ENCODE measurements around the gene RERE.
"Not testable (repeated sequence)": the region's sequence is repeated elsewhere in the genome, so short reads cannot be mapped to it uniquely, and the experiment has no call there.

Gene RERE

DNA sequence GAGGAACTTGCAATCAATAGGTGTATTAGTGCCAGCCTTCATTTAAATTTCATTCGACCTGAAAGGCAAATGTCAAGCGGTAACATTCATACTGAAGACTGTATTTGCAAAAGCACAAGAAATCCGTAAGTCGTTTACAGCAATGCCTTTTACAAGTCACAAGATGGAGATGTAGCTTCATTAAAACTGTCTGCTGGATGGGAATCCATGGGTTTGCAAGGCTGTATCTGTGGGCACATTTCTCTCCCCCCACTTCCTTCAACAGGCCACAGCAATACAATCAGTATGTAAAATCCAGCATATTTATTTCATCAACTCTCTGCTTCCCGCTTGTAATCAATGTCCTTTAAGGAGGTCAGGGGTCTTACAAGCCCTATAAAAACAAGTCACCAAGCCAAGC lies 352.4 kb downstream of the RERE start:
- no peak for DNase-seq

DNA sequence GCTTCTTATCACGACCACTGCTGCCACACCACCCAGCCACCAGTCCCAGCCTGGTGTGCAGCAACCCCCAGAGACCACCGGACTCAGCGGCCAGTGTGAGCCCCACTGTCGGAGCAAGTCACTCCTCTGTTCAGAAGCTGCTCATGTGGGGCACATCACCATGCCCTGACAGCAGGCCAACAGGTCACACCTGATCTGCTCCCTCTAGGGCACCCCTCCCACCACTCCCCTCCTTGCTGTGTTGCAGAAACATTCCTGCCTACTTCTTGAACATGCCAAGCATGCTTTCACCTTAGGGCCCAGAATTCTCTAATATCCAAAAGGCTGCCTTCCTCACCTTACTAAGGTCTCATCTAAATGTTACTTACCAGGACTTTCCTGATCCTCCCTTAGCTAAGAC lies 353.1 kb downstream of the RERE start:
- no peak for DNase-seq

DNA sequence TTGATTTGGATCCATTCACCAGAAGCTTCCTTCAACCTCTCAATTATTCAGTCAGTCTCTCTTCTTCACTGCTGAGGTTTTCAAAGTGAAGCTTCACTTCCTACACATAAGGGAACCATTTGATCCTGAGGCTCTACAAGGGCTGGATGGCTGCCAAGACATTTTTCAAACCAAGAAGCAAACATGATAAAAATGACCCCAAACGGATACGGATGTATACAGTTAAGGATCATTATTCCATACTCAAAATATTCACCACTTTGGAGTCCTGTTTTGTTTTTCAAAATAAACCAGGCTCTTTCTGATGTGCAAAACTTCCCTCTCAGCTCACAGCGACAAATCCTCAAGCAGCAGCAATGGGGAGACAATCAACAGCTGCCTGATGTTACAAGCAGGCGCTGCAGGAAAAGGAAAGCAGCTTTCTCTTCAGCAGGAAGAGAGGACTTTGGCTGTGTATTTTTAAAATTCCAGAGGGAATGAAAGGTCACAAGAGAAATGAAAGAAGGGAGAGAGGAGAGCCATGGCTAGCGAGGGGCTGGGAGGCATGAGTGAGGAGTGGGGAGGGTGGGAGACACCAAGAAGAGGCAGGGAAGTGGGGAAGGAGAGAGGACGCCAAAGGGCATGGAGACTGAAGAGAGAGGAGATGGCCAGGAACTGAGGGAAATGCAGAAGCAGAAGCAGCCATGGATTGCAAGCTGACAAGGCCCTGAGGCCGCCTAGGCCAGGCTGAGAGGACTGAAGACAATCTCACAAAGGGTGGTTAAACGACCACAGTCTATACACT lies 354.1 kb downstream of the RERE start:
- no peak for DNase-seq

DNA sequence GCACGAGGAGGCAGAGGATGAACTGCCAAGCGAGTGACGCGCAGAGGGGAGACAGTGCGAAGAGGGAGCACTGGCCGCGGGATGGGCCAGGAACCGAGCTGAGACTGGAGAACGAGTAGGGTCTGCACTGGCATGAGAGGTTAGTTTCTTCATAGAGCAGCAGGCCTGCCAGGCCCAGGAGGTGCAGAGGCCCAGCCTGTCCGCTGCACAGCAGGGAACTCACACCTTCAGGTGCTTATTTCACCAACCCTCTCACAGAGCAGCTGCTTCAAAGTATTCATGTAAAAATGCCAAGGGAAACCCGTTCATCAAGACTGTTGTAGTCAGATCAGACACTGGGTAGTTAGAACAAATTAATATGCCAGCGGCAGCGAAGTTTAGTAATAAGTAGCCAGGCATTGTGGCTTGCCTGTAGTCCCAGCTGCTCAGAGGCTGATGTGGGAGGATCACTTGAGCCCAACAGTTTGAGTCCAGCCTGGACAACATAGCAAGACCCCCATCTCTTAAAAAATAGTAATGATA lies 355.0 kb downstream of the RERE start:
- no peak for DNase-seq

DNA sequence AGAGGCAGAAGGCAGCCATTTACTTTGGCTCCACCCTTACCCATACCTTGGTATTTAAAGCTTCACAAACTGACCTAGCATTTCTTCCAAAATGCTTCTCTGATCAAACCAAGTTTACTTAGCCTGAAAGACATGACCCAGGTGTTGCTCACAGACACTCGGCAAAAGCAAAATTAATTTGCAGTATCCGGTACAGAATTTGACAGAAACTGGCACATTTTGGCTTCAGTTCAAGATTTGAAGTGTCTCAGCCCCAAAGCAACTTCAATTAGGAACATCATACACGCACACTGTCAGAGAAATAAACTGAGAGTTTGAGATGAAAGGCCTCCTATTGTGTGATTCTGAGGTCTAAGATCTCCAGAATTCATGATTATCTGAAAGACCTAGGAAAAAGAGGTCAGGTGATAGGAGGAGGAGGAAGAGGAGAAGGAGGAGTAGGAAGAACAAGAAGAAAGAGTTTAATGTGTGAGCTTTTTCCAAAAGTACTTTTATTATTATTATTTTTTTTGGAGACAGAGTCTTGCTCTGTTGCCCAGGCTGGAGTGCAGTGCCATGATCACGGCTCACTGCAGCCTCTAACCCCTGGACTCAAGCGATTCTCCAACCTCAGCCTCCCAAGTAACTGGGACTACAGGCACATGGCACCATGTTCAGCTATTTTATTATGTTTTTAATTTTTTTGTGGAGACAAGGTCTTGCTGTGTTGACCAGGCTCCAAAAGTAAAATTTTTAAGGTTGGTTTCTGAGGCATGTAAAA lies 355.9 kb downstream of the RERE start:
- DNase-seq = no peak

DNA sequence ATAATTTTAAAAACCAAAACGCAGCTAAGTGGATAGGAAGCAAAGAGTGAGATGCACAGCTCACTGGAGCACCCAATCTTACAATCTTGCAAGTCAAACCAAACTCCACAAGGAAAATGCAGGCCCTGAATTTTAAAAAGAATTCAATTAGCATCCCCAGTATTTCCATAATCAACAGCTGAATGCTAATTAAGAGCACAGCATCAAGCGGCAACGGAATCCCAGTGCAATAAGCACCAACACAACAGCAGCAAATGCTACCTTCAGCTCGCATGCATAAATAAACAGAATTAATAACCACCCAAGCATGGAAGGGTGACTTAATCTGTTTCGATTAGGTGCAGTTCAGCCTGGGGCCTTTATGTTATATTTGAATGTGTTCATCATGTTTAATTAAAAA lies 356.7 kb downstream of the RERE start:
- DNase-seq = no peak

DNA sequence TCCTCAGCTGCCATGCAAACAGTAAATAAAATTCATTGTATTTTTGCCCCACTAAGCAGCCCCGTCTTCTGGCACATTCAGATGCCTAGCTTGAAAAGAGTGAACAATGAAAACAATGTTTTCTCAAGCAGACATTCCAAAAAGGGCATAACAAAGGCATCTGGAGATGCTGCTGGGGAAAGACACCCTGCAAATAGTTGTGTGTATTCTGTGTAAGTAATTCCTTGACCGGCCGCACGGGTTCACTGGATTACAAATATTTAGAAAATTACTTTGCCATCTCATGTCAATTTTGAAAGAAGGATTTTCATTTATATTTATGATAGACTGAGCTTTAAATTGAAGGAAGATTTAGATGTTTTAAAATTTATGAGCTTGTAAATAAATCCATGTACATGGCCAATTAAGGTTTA lies 357.3 kb downstream of the RERE start:
- DNase-seq = no peak

DNA sequence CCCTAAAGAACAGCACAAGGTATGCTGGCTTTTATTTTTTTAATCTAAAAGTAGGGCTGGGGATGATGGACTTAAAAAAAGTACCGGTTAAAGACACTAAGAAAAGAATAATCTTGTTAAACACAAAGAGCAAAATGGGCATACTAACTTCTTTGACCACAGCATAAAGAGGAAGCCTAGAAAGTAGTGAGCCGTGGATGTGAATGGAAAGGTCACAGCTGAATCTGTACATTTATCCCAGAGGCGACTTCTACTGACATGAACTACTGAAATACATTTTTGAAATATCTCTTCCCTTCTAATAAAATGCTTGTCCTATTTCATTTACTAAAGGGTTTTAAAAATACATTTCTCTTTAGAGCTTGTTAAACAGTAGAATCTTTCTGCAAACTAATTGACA lies 358.8 kb downstream of the RERE start:
- DNase-seq = no peak

DNA sequence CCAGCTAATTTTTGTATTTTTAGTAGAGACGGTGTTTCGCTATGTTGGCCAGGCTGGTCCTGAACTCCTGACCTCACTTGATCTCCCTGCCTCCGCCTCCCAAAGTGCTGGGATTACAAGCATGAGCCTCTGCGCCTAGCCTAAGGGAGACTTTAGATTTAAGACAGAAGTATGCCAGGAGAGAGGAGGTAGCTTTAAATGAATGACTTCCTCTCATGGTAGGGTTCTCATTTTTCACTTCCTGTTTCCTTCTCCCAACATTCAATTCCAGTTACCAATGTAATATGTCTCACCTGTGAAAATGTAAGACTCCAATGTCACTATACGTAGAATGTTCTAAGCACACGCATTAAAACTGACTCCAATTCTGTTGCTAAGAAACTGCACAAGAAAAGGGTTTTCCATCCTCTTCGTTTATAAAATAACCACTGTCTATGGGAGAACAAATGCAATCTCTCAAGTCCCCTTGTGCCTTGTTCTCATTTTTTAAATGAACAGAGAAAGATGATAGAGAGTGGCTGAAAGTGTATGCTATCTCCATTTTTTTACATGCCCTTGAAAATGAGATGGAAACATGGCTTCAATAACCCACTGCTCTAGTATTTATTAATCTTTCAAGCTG lies 359.6 kb downstream of the RERE start:
- DNase-seq = no peak

DNA sequence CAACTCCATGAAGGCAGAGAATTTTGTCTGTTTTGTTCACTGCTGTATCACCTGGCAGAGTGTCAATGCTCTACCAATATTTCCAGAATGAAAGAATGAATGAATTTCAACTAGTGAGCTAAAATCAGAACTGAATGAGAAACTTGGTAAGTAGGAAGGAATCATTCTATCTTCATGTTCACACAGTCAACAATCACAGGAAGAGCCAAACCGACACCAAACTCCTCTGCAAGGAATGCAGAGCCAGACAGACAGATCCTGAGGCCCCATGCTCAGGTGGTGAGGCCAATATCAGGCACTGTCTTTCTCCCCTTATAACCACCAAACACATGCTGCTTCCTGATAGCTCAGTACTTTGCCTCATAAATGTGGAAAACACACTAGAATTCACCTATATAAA lies 360.4 kb downstream of the RERE start:
- no peak for DNase-seq

DNA sequence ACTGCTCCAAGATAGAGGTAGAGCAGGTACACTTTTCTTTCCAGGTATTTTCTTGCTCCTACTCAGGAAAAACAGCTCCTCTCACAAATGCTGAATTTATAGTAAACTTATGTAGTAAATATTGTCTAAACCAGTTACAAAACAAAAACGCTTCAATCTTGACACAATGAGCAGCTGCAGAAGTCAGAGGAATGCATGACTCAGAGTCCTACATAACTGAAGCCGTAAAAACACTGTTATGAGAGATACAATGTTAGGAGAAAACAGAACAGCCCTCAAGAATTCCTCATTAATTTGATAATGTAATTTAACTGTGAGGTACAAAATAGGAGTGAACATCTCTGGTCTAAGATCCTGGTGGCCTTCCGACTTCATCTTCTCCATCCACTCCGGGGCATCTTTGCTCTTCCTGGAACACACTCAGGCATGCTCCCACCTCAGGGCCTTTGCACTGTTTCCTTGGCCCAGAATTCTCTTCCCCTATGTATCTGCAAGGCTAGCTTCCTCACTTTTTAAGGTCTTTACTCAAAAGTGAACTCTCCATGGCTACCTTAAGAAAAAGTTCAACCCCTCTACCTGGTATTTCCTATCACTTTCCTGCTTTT lies 361.0 kb downstream of the RERE start:
- no peak for DNase-seq

DNA sequence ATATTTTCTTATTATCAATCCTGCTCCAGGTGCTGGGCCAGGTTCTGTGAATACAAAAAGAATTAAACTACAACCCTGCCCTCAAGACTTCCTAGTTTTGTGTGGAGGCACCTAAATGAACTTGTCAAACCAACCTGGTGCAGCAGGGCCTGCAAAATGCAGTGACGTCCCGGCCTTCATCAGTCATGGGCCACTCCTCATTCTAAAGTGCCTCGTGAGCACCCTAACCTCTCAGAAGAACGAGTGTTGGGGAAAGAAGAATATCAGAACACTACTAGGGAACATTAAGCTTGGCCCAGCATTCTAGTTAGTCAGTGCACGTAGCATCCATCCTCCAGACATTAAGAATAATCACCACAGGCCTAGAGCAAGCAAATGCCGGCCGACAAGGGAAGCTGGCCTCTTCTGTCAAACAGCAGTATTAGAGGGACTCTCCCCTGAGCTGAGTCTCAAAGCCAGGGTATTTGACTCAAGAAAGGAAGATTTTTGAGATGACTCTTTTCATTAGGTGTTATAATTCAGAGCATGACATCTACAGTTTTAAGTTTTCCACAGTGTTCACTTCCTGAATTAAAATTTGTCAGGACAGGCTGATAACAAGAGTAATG lies 361.6 kb downstream of the RERE start:
- DNase-seq = no peak

DNA sequence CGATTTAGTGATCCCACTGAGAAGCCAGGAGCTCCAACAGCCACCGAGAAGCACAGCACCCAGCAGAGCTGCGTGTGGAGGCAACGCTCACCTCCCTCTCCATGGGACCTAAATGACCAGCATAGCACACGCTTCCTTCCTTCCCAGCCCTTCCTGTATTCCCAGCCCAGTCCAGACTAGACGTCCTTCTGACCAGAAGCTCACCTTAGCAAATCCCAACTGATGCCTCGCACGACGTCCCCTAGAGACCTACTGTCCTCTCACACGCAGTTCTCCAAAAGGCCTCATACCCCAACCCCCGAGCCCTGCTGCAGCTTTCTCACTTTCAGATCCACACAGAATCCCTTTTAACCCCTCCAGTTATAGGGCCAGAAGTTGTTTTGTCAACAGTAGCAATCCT lies 367.1 kb downstream of the RERE start:
- DNase-seq = no peak

DNA sequence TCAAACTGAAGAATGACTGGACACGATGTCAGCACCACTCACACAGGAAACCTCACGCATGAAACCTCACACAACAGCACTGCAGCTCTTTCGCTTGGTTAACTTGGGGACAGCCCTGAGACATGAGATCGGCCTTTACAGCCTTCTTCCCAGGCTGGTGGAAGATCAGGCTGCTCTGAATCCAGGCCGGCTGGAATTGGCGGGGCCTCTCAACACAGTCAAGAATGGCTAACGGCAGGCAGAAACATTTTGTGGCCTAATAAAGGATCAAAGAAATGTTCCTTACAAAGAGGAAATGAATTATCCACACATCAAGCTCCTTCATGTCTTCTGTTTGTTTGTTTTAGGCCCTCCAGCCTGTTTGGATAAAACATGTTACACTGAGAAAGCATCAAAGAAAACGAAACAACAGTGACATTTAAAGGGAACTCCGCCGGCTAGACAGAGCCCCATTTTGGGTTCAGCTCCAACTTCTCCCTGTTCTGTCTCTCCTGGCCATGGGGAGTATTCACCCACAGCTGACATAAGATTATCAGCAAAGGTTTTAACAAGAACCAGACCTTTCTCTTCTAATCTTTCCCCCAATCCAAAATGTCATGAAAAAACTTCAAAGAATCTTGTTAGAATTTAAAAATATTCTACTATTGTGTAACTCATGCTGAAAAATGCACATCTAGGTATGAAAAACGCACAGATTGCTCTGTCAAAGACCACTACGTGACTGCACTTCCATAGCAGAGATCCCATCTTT lies 368.4 kb downstream of the RERE start:
- DNase-seq = no peak

DNA sequence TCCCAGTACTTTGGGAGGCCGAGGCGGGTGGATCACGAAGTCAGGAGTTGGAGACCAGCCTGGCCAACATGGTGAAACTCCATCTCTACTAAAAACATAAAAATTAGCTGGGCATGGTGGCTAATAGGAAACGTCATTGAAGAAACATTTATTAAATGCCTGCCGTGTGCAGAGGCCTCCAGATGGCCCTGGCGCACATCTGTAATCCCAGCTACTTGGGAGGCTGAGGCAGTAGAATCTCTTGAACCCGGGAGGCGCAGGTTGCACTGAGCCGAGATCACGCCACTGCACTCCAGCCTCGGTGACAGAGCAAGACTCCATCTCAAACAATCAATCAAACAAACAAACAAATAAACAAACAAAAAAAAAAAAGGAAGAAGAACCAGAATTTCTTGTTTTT lies 368.9 kb downstream of the RERE start:
- DNase-seq = not testable (repeated sequence)

DNA sequence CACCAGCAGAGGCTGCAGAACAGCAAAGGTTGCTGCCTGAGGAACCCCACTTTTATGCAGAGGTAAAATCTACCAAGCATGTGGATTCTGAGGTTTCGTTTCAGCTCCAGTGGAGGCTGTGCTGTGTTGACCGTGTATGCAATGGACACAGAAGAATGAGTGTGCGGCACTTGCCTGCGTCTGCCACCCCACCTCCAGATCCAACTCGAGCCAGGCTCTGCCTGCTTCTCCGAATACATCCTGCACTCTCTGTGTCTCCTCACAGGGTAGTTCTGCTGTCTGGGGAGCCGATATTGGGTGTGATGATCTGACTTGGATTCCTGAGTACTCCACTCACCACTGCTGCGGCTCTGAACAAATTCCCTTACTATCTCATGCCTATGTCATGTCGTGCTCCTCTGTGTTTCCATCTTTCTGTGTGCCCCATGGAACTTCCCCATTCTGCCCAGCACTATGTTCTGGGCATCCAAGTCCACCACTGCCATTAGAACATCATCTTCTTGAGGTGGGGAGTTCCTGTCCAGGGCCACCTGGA lies 369.8 kb downstream of the RERE start:
- no peak for DNase-seq

DNA sequence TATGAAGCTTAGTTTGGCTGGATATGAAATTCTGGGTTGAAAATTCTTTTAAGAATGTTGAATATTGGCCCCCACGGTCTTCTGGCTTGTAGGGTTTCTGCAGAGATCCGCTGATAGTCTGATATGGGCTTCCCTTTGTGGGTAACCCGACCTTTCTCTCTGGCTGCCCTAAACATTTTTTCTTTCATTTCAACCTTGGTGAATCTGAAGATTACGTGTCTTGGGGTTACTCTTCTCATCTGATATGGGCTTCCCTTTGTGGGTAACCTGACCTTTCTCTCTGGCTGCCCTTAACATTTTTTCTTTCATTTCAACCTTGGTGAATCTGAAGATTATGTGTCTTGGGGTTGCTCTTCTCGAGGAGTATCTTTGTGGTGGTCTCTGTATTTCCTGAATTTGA lies 371.3 kb downstream of the RERE start:
- DNase-seq = not testable (repeated sequence)

DNA sequence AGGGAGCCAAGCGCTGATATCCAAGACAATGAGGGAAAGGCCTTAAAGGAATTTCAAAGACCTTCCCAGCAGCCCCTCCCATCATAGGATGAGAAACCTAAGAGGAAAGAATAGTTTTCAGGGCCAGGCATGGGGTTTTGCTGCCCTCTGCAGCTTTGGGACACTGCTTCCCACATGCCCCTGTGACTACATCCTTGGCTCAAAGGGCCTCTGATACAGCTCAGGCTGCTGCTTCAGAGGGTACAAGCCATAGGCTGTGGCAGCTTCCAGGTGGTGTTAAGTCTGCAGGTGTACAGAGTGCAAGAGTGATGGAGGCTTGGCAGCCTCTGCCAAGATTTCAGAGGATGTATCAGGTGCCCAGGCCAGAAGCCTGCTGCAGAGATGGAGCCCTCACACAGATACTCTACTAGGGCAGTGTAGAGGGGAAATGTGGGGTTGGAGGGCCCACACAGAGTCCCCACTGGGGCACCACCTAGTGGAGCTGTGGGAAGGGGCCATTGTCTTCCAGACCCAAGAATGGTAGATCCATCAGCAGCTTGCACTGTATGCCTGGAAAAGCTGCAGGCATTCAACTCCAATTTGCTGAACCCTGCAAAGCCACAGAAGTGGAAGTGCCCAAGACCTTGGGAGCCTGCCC lies 373.8 kb downstream of the RERE start:
- no peak for DNase-seq

DNA sequence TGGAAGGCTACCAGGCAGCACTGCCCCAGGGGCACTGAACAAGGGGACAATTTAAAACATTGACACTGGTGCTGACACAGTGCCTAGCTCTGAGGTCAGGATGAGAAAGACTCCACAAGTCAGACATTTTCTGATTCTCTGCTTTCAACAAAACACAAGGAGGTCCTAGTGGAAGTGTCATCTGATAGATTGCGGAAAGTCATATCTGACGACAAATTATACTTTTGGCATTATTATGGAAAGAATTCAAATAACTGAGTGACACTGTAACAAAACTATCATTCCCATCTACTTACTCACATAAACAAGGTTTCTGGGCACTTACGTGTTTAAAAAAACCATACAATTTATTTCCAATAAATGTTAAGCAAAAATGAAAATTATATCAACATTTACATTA lies 376.0 kb downstream of the RERE start:
- DNase-seq = no peak

DNA sequence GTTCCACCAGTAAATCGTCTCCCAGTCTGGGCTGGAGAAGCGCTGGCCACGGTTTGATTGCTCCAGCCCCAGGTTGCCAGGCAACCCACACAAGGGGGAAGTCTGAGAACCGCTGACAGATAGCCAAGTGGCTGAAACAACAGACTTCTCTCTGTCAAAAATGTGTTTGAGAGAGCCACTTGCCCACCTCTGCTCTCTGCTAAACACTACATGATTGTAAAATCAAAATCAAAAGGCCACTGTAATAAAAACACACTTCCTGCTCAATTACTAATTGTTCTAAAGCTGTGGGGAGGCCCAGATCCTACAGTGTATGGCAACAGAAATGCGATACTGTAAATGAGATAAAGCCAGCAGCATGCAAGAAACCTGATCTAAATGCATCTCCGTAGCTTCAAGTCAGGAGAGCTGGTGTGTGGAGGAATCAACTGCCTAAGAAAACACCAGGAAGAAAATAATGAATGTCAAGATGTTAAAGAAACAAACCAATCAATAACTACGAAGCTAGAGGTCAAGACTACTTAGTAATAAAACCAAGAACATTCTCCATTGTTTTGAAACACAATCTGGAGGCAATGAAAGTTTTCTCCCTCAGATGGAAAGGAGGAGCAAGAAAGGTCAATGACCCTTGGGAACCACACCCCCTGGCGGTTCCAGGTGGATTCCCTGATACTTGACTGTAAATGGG lies 378.3 kb downstream of the RERE start:
- no peak for DNase-seq

DNA sequence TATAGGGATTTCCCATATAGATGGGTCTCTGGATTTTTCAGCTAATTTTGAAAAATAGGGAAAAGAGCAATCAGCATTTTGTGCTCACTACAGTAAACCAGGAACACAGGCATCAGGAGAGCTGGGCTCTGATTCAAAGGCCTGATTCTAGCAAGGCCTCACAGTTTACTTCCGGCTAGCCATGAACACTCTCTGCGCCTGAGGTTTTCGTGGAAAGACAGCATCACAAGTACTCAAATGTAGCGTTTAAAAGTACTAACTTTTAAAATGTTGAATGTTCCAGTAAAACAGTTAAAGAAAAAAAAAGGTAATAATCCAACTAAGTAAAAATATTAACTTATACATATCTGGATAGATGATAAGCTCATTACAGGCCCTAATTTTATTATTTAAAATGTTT lies 379.0 kb downstream of the RERE start:
- DNase-seq = no peak
